Activated CD8-positive, alpha-beta memory T cell treated with anti-CD3 and anti-CD28 coated beads for 4 hours (primary cell): ENCODE data around the gene ZNF318.
"Not testable (repeated sequence)": the region's sequence is repeated elsewhere in the genome, so short reads cannot be mapped to it uniquely, and the experiment has no call there.

Experiments
- DNase-seq, 2 donors: peaks; one replicate each; pipeline ENCODE4 v3.0.0-alpha.2; 2020; ENCODE audit warnings: low read depth in 2 of 2

Gene ZNF318

DNA sequence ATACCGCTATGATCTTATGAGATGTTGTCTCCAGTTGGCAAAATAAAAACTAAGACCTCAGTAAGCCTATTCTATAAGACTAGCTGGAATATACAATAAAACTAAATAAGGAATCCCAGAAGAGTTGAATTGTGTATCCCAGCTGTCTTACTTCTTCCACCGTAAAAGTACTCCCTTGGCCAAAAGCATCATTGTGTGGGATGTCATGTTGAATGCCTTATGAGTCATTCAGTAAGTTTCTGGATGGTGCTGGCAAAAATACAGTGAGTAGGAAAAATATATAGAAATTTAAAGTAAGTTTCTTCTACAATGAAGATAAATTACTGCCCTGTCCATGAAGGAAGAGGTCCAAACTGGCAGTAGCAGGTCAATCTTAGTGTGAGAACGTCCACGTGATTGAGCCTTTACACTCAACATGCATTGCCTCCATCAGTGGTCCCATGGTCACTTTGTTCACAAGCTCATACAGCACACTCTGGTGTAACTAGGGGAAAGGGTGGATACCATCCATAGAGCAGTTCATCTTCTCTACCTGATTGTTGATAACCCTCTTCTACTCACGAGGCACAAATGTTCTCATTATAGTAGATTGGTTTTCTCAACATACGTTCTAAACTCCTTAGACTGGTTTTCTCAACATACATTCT is 13.7 kb upstream of the ZNF318 start:
- no peak for DNase-seq

DNA sequence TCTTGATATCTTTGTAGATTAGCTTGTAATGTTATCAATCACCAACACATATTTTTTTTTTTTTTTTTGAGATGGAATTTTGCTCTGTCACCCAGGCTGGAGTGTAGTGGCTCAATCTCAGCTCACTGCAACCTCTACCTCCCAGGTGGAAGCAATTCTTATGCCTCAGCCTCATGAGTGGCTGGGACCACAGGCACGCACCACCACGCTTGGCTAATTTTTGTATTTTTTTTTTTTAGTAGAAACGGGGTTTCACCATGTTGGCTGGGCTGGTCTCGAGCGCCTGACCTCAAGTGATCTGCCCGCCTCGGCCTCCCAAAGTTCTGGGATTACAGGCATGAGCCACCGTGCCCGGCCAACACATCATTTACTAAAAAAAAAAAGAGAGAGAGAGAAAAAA is 11.4 kb upstream of the ZNF318 start:
- not testable (repeated sequence) for DNase-seq

DNA sequence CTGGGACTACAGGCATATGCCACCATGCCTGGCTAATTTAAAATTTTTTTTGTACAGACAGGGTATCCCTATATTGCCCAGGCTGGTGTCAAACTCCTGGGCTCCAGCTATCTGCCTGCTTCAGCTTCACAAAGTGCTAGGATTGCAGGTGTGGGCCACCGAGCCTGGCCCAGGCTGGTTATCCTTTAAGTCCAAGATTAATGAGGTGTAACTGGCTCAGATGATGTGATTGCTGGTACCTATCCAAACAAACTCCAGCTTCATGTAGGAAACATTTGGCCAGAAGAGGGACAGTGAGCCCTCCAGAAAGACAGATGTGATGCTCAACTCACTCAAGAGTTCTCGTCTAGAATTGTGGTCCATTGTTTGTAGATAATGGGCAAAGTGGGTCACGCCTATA is 9.2 kb upstream of the ZNF318 start:
- no peak for DNase-seq

DNA sequence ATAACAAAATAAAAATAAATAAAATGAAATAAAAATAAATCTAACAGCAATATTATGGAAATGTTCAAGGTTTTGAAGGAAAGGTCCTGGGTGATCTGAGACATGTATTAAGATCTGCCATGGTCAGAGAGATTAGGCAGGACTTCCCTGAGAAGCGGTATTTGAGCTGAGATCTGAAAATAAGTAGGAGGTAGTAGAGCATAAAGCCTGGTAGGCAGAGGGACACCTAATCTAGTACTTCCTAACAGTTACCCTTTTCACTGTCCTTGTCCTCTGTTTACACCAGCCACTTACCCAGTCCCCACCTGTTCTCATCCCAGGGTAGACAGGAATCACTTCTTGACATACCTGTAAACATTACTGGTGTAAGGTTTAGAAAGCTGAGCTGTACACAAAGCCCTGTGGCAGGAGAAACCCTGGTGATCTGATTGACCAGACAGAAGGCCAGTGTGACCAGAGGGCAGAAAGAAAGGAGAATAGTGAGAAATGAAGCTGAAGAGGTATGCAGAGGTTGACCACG is 8.3 kb upstream of the ZNF318 start:
- DNase-seq: no peak

DNA sequence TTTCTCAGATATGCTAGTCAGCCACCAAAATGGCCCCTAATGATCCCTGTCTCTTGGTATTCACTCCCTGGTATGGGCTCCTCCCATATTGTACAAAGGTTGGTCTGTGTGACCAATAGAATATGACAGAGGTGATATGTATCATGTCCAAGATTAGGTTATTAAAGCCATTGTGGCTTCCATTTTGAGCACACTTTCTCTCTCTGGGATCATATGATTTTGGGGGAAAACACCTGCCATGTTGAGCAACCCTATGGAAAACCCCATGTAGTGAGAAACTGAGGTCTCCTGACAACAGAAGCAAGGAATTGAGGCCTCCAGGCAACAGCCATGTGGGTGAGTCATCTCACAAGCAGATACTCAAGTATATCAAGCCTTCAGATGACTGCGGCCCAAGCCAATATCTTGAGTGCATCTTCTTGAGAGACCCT is 7.1 kb upstream of the ZNF318 start:
- no peak for DNase-seq

DNA sequence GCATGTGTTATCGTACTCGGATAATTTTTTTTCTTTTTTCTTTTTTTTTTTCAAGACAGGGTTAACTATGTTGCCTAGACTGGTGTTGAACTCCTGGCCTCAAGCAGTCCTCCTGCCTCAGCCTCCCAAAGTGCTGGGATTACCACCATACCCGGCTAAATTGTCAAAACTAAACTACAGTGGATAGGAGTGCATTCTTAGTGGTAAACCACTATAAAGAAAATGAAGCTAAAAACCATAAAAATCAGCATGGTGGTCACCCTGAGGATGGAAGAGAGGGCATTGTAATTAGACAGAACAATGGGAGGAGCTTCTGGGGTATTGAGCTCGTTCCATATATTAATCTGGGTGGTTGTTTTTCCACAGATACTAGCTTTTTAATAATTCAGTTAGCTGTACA is 6.2 kb upstream of the ZNF318 start:
- DNase-seq: no peak

DNA sequence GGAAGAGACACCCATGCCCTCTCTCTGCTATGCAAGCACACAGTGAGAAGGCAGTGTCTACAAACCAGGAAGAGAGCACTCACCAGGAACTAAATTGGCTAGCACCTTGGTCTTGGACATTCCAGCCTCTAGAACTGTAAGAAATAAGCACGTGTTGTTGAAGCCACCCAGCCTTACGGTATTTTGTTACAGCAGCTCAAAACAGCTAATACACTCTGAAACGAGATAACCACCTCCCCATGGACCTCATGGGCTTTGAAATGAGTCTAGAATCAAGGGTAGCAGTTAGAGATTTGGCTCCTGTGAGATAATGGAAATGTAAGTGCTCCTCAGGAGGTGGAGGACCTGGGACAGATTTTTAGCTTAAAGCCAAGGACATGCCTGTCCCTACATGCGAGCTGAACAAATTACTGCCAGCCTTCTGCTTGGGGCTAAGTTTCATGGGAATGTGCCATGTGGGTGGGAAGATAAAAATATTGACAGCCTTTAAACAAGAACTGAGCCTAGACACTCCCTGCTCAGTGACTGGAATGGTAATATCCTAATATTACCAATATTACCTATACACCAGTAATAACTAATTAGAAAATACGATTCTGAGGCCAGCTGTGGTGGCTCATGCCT is 3.9 kb upstream of the ZNF318 start:
- DNase-seq: no peak

DNA sequence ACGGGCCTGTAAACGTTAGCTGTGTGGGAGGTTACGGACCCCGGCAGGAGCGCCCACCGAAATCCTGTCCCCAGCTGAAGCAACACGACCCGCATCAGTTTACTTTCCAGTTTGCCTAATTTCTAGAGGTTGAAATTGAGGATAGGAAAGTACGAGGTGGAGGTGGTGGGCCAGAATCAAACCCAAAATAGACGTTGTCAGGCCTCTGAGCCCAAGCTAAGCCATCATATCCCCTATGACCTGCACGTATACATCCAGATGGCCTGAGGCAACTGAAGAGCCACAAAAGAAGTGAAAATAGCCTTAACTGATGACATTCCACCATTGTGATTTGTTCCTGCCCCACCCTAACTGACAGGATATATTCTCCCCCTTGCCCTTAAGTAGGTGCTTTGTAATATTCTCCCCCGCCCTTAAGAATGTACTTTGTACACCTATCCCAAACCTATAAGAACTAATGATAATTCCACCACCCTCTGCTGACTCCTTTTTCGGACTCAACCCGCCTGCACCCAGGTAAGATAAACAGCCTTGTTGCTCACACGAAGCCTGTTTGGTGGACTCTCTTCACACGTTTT is 645 bp upstream of the ZNF318 start:
- not testable (repeated sequence) for DNase-seq

DNA sequence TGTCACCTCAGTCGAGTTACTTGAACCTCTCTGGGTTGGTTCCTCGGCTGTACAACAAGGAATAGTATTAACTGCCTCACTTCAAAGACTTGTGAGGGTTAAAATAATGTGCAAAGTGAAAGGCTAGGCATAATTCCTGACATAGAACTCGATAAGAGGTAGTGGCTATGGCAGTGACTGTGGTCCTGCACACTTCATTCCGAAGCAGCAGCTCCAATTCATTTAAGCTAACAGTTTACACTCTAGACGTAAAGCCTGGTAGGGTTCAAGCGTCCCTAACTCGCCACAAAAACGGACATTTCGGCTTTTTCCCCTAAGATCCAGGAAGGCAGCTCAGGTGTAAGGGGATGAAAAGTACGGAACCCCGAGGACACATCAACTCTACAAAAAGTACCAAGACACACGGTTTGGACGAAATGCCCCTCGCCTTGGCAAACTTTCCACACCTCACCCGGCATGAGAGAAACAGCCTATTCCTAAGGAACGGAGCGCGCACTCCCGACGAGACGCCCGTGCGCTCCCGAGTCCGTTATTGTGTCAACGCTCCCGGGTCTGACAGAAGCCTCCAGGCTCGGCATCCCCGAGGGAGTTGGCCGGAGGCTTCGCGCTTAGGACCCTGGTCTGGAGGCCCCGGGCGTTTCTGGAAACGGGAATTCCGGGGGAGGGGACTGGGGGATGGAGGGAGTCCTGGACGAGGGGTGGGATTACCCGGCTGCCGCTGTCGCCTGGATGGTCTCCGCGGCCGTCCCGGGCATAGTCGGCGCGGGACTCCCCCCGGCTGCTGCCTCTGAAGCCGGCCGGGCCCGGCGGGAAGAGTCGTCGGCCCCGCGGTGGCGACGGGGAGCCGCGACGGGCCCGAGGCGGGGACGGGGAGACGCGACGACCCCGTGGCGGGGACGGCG is 937 bp downstream of the ZNF318 start:
- DNase-seq: no peak

DNA sequence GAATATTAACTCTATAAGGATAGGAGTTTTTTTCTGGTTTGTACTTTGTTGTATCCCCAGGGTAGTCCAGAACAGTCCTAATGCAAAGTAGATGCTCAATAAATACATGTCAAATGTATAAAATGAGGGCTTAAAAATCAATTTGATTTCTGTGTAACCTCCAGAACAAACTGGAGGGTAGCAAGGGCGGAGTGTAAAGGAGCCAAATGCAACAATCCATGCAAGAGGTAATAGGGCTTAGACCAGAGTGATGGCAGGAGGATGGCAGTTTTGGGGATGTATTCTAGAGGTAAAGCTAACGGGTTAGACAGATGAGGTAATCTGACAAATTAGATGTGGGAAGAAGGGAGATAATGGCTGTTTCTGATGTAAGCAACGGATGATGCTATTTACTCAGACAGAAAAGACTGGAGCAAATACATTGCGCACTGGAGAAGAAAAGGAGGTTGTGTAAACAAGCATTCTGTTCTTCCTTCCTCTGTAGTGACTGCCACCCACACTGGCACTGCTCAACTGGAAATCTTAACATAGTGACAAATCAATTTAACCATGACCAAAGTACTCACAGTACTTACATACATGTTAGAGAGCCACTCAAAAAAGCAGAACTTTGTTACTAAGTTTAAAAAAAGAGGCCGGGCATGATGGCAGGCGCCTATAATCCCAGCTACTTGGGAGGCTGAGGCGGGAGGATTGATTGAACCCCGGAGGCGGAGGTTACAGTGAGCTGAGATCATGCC is 2.0 kb downstream of the ZNF318 start:
- no peak for DNase-seq

DNA sequence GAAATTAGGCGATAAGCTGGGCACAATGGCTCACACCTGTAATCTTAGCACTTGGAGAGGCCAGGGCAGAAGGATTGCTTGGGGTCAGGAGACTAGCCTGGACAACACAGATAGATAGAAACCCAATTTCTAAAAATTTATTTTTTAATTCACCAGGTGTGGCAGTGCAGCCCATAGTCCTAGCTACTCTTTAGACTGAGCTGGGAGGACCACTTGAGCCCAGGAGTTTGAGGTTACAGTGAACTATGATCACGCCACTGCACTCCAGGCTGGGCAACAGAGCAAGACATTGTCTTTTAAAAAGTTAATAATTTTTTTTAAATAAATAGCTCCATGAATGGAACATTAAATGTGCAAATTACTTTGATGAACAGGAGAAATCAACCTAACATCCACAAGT is 8.2 kb downstream of the ZNF318 start:
- no peak for DNase-seq

DNA sequence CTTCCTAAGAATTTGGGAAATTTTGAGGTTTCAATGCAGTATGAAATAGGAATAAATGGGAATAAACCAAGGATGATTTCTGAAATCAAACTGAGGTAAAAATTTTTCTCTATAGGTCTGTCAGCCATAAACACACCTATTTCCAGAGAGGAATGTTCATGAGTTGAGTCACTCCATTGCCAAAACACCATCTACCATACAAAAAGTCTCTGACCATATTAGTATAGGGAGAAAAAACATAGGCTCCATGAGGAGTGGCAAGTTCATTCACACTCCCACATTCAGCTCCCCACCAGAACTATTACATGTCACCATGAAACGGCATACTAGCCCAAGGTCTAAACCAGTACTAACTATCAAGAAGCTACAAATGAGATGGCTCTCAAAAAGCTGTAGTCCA is 9.6 kb downstream of the ZNF318 start:
- DNase-seq: no peak

DNA sequence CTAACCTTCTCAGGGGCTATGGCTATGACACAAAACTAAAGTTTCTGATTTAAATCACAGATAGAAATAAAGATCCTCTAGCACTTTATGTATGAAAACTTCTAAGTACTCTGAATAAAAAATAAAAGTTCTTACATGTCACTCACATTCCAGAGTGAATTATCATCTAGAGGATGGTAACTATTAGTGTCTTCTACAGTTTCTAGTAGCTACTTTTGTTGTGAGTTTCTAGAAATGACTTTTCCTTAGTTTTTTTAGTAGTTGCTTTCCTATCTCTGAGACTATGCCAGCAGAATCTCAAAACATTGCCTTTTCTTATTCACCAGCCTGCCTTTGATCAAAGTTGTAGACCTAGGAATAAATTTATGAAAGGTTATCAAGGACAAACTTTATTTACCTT is 10.1 kb downstream of the ZNF318 start:
- DNase-seq: no peak

DNA sequence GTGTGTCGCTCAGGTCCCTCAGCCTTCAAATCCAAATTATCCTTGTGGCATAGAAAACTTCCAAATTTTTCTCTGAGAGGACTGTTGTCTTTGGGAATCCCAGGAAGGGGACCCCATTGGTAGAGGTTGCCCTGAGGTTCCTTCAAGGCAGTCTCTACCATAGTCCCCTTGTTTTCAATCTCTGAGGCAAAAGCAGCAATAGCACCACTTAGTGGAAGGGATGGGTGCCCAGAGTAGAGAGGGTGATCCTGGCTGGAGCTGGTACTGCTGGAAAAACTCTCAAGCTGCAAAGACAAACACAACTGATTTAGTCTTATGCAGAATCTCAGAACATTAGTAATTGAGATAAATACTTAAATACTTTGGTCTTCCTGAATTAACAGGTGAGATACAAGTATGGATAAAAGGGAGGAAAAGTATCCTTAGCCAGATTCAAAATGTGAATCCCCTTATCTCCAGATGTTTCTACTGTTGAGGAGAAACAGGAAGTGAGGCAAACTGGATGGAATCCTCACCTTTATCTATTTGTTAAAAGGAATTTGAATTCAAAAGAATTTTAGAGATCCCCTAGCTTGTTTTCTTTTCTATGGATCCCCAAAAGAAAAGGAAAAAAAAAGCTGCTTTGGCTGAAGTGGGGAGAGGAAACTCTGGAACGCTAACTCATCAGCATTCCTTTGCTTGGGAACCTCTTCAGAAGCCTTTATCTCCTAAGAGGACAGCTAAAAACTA is 13.4 kb downstream of the ZNF318 start:
- no peak for DNase-seq

DNA sequence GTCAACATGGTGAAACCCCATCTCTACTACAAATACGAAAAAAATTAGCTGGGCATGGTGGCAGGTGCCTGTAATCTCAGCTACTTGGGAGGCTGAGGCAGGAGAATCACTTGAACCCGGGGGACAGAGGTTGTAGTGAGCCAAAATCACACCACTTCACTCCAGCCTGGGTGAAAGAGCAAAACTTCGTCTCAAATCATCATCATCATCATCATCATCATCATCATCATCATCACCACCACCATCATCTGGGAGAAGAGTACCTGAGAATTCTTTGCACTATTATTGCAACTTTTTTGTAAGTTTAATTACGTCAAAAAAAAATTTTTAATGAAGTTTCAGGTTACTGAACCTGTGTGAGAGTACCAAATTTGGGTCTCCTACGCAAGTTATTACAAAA is 17.5 kb downstream of the ZNF318 start:
- DNase-seq: not testable (repeated sequence)

DNA sequence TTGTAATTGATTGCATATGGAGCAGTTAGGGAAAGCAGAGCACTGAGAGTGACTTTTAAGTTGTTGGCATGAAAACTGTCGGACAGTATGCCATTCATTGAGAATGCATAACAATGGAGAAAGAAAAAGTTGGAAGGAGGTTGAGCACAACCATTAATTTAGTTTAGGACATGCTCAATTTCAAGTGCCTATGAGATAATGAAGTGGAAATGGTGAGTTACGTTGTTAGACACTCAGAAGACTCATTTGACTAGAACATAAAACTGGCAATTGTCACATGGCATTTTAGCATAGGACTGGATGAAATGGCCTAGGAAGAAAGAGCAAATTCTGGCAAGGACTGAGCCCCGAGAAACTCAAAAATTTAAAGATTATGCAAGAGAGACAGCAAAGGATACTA is 22.0 kb downstream of the ZNF318 start:
- DNase-seq: no peak

DNA sequence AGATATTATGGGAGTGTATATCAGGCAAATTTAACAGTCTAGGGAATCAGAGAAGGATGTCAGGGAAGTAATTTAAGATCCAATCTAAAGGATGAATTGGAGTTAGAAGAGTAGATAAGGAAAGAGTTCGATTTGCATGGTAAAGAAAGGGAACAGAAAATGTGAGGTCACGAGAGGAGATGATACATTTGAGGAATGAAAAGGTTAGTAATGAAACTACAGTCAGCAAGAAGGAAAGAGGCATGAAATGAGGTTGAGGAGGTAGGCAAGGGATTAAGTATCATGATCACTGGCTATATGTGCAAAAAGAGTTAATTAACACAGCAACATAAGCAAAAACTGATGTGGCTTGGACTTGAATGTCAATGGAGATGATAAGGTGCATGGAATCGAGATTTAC is 22.4 kb downstream of the ZNF318 start:
- no peak for DNase-seq

DNA sequence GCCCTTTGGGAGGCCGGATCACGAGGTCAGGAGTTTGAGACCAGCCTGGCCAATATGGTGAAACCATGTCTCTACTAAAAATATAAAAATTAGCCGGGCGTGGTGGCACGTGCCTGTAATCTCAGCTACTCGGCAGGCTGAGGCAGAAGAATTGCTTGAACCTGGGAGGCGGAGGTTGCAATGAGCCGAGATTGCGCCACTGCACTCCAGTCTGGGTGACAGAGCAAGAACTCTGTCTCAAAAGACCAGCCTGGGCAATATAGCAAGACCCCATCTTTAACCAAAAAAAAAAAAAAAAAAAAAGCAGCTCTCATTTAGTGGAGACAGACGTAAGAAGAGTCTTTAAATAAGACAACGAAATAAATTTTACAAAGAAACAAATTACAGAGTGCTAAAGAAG is 23.2 kb downstream of the ZNF318 start:
- not testable (repeated sequence) for DNase-seq

DNA sequence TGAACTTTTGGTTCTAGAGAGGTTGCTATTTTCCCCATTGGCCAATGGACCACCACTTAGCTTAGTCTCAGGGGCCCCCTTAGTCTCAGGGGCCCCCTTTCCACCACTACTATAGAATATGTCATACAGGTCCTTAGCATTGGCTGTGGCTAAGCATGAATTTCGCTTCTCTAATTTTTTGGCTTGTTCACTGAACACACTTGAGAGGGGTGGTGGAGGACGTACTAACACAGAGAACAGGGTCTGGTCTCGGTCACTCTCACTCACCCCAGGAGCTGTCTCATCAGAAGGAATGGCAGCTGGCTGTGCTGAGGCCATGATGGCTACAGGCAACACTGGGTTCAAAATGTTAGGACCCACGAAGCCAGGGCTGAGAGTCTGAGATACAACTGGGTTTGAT is 30.3 kb downstream of the ZNF318 start:
- no peak for DNase-seq

DNA sequence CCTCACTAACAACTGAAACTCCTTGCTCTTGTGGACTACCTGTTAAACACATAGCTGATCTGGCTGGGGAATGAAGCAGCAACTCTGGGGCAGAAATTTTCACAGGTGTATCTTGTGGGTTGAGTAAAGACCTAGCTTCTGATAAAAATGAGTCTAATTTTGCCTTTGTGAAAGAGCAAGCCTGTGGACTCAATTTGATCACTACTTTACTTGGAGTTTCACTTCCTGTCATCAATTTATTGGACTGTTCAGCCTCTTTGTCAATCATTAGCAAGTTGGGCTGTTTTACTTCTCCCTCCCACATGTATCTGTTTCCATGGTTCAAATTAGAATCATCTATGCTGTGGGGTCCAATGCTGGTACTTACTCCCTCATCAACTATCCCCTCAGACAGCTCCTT is 31.2 kb downstream of the ZNF318 start:
- no peak for DNase-seq

DNA sequence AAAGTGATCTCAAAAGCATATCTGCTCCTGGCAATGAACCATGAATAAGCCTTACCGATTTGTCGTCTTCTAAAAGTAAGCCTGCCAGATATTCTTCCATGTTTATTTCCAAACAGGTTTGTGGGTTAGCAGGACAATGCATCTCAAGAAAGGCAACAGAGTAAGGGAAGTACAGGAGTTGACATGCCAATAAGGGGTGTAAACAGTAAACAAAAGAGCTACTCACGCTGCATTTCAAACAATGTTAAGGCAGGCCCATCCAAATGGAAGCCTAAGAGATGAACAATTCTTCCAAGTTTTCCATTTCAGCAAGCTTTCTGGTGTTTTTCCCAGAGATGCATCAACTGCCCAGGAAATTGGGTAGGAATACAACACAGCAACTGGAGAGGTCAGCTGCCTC is 33.1 kb downstream of the ZNF318 start:
- no peak for DNase-seq
